Spleen (tissue), 7 donors: Measurements from ENCODE around the gene CDCA5.
A peak's percentile ranks its signal among the peaks of the same experiment; 100 is the strongest.

Experiments used
- POLR2AphosphoS5 ChIP-seq, 3 donors: sonication (generic); formaldehyde crosslinking; IDR thresholded peaks; one replicate each; pipeline ENCODE4 v1.5.1; 2017; ENCODE audit warnings: antibody characterized with exemption in 3 of 3
- TF ChIP-seq, protein P1 (sequence below), 11 experiments: fragments of 200-600 bp in 7 of 11; fragments of 450-650 bp in 4 of 11; sonication (generic) in 4 of 11; IDR thresholded peaks in 8 of 11; conservative IDR thresholded peaks in 3 of 11; 1 replicate in 7 of 11; 2 replicates in 4 of 11; pipeline versions ENCODE4 v1.4.0 to v1.8.0; 2016 to 2021; ENCODE audit warnings: antibody characterized with exemption in 11 of 11, inconsistent platforms in 4 of 11, mild to moderate bottlenecking in 1 of 11
- donor health status: DM: no; HTN: no; CAD: no; lungs with moderate emphysema.
- donor health status: DM: no; HTN: no; CAD: no.
- donor health status: DM: no; HTN: no; CAD: no.

DNA sequence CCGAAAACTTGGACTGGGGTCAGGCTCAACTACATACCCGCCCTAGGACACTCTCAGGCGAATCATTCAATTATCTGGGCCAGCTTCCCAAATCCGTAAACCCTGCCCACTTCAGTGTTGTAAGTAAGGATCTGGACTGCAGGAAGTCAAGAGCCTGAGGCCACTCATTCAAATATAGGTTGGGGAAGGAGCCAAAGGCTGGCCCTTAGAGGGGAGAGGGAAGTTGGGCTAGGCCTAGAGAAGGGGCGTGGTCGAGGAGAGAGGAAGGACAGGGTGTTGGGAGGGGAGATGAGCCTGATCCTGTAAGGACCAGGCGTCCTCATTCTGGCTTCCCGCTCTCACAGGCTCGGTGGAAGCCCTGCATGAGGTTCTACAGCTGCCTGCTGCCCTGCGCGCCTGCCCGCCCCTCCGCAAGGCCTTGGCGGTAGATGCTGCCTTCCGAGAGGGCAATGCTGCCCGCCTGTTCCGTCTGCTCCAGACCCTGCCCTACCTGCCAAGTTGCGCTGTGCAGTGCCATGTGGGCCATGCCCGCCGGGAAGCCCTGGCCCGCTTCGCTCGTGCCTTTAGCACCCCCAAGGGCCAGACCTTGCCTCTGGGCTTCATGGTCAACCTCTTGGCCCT is 39.8 kb downstream of the CDCA5 start:
- TF ChIP-seq POLR2AphosphoS5 (IDR thresholded peaks at IDR 0.05), result peak in 1 of 3 donors; percentile 21
- TF ChIP-seq, protein P1, sequence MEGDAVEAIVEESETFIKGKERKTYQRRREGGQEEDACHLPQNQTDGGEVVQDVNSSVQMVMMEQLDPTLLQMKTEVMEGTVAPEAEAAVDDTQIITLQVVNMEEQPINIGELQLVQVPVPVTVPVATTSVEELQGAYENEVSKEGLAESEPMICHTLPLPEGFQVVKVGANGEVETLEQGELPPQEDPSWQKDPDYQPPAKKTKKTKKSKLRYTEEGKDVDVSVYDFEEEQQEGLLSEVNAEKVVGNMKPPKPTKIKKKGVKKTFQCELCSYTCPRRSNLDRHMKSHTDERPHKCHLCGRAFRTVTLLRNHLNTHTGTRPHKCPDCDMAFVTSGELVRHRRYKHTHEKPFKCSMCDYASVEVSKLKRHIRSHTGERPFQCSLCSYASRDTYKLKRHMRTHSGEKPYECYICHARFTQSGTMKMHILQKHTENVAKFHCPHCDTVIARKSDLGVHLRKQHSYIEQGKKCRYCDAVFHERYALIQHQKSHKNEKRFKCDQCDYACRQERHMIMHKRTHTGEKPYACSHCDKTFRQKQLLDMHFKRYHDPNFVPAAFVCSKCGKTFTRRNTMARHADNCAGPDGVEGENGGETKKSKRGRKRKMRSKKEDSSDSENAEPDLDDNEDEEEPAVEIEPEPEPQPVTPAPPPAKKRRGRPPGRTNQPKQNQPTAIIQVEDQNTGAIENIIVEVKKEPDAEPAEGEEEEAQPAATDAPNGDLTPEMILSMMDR (IDR thresholded peaks at IDR 0.05 in 8 of 11, conservative IDR thresholded peaks at IDR 0.05 in 3 of 11), result no peak
